GM12878 (cell line): Measurements from ENCODE around the gene MB21D2. TPM values are rescaled to one million over a fixed set of nuclear protein-coding genes. Genes with fewer than 3 reads are reported as not detected.

ENCODE experiments used
- ATAC-seq: fragments of 200-7000 bp; cut with Tn5 transposase; 3 replicates; pipeline ENCODE4 v1.9.1; 2020; ENCODE audit warnings: mild to moderate bottlenecking, moderate library complexity
- BruUV-seq: library from RNA; stranded (reverse); fragments of 400-500 nt; replicated peaks from 2 replicates; lab custom pipeline; 2021; lab: Mats Ljungman, UMichigan
- CTCF ChIA-PET: fragments of 300-600 bp; sonication (Branson Sonifier 250); formaldehyde crosslinking; extraction: SDS; loops from one replicate; lab custom pipeline; 2021; ENCODE audit warnings: inconsistent platforms; lab: Yijun Ruan, JAX
- POLR2A ChIA-PET: fragments of 350-600 bp; formaldehyde crosslinking; extraction: SDS; loops from one replicate; lab custom pipeline; 2021; ENCODE audit warnings: inconsistent platforms; lab: Charles Lee
- RAD21 ChIA-PET: fragments of 300-600 bp; sonication (Branson Sonifier 250); formaldehyde crosslinking; loops from one replicate; lab custom pipeline; 2023; ENCODE audit warnings: antibody characterized with exemption; ENCODE audit not compliant: unreplicated experiment; lab: Charles Lee
- SMC1A ChIA-PET: fragments of 300-600 bp; sonication (Branson Sonifier 250); formaldehyde crosslinking; loops from one replicate; lab custom pipeline; 2023; ENCODE audit not compliant: unreplicated experiment, uncharacterized antibody; lab: Charles Lee
- DNase-seq: peaks from one replicate; pipeline ENCODE4 v3.0.0-alpha.2; 2011; ENCODE audit warnings: low read depth, low spot score
- FAIRE-seq: peaks from 3 replicates; lab custom pipeline; 2011; peaks lifted over from hg19 to GRCh38; lab: Jason Lieb, UNC
- H2AFZ ChIP-seq: 2 replicates; pipeline ENCODE4 v1.6.0; 2011; ENCODE audit warnings: low read depth, low read length, control low read depth; ENCODE audit not compliant: control insufficient read depth
- H3K27ac ChIP-seq: 2 replicates; pipeline ENCODE4 v1.5.1; 2011; ENCODE audit warnings: control low read depth; ENCODE audit not compliant: control insufficient read depth, insufficient read depth
- H3K27me3 ChIP-seq, 2 experiments: replicated peaks in 1 of 2; 2 replicates each; pipeline versions ENCODE4 v1.6.0 to v1.6.1; 2011; ENCODE audit warnings: low read length in 1 of 2; ENCODE audit not compliant: control insufficient read depth in 2 of 2, insufficient read depth in 2 of 2
- H3K36me3 ChIP-seq, 2 experiments: 2 replicates each; pipeline ENCODE4 v1.5.1; 2011; ENCODE audit warnings: low read length in 1 of 2; ENCODE audit not compliant: control insufficient read depth in 2 of 2, insufficient read depth in 2 of 2
- H3K4me1 ChIP-seq: 2 replicates; pipeline ENCODE4 v1.6.1; 2011; ENCODE audit warnings: mild to moderate bottlenecking, low read length, moderate library complexity, mixed read lengths; ENCODE audit not compliant: control insufficient read depth, insufficient read depth
- H3K4me2 ChIP-seq: 2 replicates; pipeline ENCODE4 v1.6.0; 2011; ENCODE audit warnings: control low read depth; ENCODE audit not compliant: control insufficient read depth, insufficient read depth
- H3K4me3 ChIP-seq: fragments of 200-600 bp; sonication (generic); 2 replicates; pipeline ENCODE4 v1.5.1; 2016
- H3K79me2 ChIP-seq: 2 replicates; pipeline ENCODE4 v1.6.0; 2011; ENCODE audit warnings: low read length; ENCODE audit not compliant: control insufficient read depth, insufficient read depth
- H3K9ac ChIP-seq: 2 replicates; pipeline ENCODE4 v1.8.0; 2011; ENCODE audit warnings: low read length, control low read depth, mixed read lengths; ENCODE audit not compliant: control insufficient read depth, insufficient read depth
- H3K9me3 ChIP-seq: replicated peaks from 3 replicates; pipeline ENCODE4 v1.5.1; 2011; ENCODE audit warnings: mild to moderate bottlenecking, low read length; ENCODE audit not compliant: control insufficient read depth, insufficient read depth
- H4K20me1 ChIP-seq: 2 replicates; pipeline ENCODE4 v1.6.0; 2011; ENCODE audit not compliant: control insufficient read depth, insufficient read depth
- BHLHE40 ChIP-seq, 2 experiments: fragments of 450-650 bp in 1 of 2; IDR thresholded peaks; 2 replicates each; pipeline ENCODE4 v1.6.1; 2011 to 2017; ENCODE audit warnings: low read depth in 2 of 2, borderline replicate concordance in 1 of 2, improper control_type of control experiment in 1 of 2, low read length in 1 of 2, mild to moderate bottlenecking in 1 of 2
- CBX5 ChIP-seq: sonication (generic); IDR thresholded peaks from 2 replicates; pipeline ENCODE4 v1.6.1; 2016; ENCODE audit warnings: low read depth, moderate library complexity, mild to moderate bottlenecking, inconsistent platforms
- CEBPB ChIP-seq, 2 experiments: fragments of 150-350 bp in 1 of 2; IDR thresholded peaks; 2 replicates each; pipeline ENCODE4 v1.6.1; 2012 to 2014; ENCODE audit warnings: low read depth in 2 of 2, low read length in 2 of 2, borderline replicate concordance in 1 of 2, inconsistent platforms in 1 of 2
- CHD1 ChIP-seq: IDR thresholded peaks from 2 replicates; pipeline ENCODE4 v1.6.1; 2012; ENCODE audit warnings: low read depth, low read length, improper control_type of control experiment
- HDGF ChIP-seq: fragments of 450-650 bp; IDR thresholded peaks from 2 replicates; pipeline ENCODE4 v1.6.1; 2016; ENCODE audit warnings: antibody characterized with exemption
- IKZF1 ChIP-seq: fragments of 450-650 bp; conservative IDR thresholded peaks from 2 replicates; pipeline ENCODE4 v1.6.1; 2017; ENCODE audit warnings: antibody characterized with exemption, mild to moderate bottlenecking
- JUND ChIP-seq: IDR thresholded peaks from 2 replicates; pipeline ENCODE4 v1.6.1; 2012; ENCODE audit warnings: low read depth, mild to moderate bottlenecking, low read length, improper control_type of control experiment, moderate library complexity
- LARP7 ChIP-seq: fragments of 450-650 bp; IDR thresholded peaks from 2 replicates; pipeline ENCODE4 v1.6.1; 2017; ENCODE audit warnings: mild to moderate bottlenecking
- RB1 ChIP-seq: fragments of 450-650 bp; formaldehyde crosslinking; IDR thresholded peaks from 2 replicates; pipeline ENCODE4 v1.6.1; 2017; ENCODE audit warnings: mild to moderate bottlenecking, borderline replicate concordance
- SMAD1 ChIP-seq: fragments of 450-650 bp; IDR thresholded peaks from 2 replicates; pipeline ENCODE4 v1.6.1; 2018; ENCODE audit warnings: mild to moderate bottlenecking, low read depth; ENCODE audit not compliant: partially characterized antibody
- TBL1XR1 ChIP-seq: IDR thresholded peaks from 2 replicates; pipeline ENCODE4 v1.6.1; 2012; ENCODE audit warnings: low read depth, low read length, improper control_type of control experiment
- TCF12 ChIP-seq: IDR thresholded peaks from 2 replicates; pipeline ENCODE4 v1.6.1; 2011; ENCODE audit warnings: low read depth, mild to moderate bottlenecking, low read length
- WRNIP1 ChIP-seq: IDR thresholded peaks from 2 replicates; pipeline ENCODE4 v1.6.1; 2011; ENCODE audit warnings: low read depth, low read length, improper control_type of control experiment, borderline replicate concordance
- YBX1 ChIP-seq: fragments of 450-650 bp; IDR thresholded peaks from 2 replicates; pipeline ENCODE4 v1.6.1; 2016; ENCODE audit warnings: antibody characterized with exemption
- WGBS: methylation state at CpG from one replicate; pipeline ENCODE4 v1.1.6; 2016; ENCODE audit warnings: low lambda C conversion rate; ENCODE audit not compliant: insufficient replicate concordance, insufficient coverage; ENCODE audit errors: missing lambda C conversion rate; 5-methylcytosine and 5-hydroxymethylcytosine counted together
- in situ Hi-C: fragments of 300-500 bp; cut with MboI; formaldehyde crosslinking; loops from 9 replicates; pipeline ENCODE4 v1.14.3; 2018; ENCODE audit warnings: mixed read lengths
- intact Hi-C: fragments of 100-400 bp; cut with micrococcal nuclease; formaldehyde crosslinking; loops from one replicate; pipeline ENCODE4 v1.14.2; 2022; ENCODE audit not compliant: unreplicated experiment
- polyA plus RNA-seq, 11 experiments: library from polyadenylated mRNA; depleted of rRNA in 4 of 11; unstranded in 6 of 11; stranded (reverse) in 5 of 11; fragments of >200 nt; fragmentation: Nextera tagmentation in 4 of 11; fragmentation: Illumina TruSeq in 1 of 11; extraction: Ambion mirVana in 4 of 11; extraction: Trizol in 1 of 11; gene quantifications; 1 replicate in 1 of 11; 2 replicates in 10 of 11; pipeline versions ENCODE4 v1.2.1 to v1.2.3, GENCODE V29; 2011 to 2016; ENCODE audit warnings: inconsistent platforms in 2 of 11, missing spikeins in 2 of 11, low read depth in 1 of 11
- total RNA-seq, 4 experiments: library from RNA; depleted of rRNA in 3 of 4; stranded (reverse); fragments of >200 nt in 3 of 4; fragmentation: Illumina TruSeq in 1 of 4; extraction: Trizol in 1 of 4; gene quantifications; 2 replicates each; pipeline versions ENCODE4 v1.2.1 to v1.2.3, GENCODE V29; 2013 to 2021
- TF ChIP-seq, protein P1 (sequence below): fragments of 450-650 bp; IDR thresholded peaks from 2 replicates; pipeline ENCODE4 v1.6.1; 2016; ENCODE audit warnings: mild to moderate bottlenecking
- TF ChIP-seq, protein P2 (sequence below): fragments of 450-650 bp; conservative IDR thresholded peaks from 2 replicates; pipeline ENCODE4 v1.6.1; 2017; ENCODE audit warnings: mild to moderate bottlenecking, moderate library complexity
- TF ChIP-seq, protein P3 (sequence below): IDR thresholded peaks from 2 replicates; pipeline ENCODE4 v1.6.1; 2012; ENCODE audit warnings: low read depth, low read length, improper control_type of control experiment
- TF ChIP-seq, protein P4 (sequence below): fragments of 450-650 bp; IDR thresholded peaks from 2 replicates; pipeline ENCODE4 v1.6.1; 2017; ENCODE audit warnings: mild to moderate bottlenecking

The MB21D2 gene
- total and polyA plus RNA-seq, 10 of the 15 experiments (the other 5 are each of a cell fraction or from before 2014, with no cell fraction given): 7.9 to 21.2 (median 15.3) TPM

DNA sequence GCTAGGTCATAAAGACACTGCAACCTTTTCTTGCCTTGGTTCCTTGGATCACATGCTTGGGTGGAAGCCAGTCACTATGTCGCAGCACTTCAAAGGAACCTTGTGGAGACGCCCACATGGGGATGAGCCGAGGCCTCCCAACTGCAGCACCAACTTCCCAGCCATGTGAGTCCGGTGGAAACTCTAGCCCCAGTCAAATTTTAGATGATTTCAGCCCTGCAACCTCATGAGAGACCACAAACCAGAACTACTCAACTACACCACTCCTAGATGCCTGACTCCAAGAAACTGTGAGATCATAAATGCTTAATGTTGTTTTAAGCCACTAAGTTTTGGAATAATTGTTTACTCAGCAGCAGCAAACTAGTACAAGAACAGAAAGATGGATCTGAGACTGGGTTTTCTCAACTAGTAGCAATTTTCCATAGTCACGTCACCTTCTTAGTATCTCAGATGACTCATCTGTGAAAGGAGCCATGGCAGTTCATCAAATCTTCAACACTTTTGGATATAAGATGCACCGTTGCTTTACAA, 86.5 kb downstream of the MB21D2 start:
- Histone ChIP-seq H3K4me1 (peaks cover 18% of the 10 kb centered on the region), H4K20me1 (no peaks in the 10 kb centered on the region), H3K27me3 (no peaks in the 10 kb centered on the region), H3K36me3 (no peaks in the 10 kb centered on the region), H2AFZ (peak overlapping the region; percentile 27), H3K9ac (peak overlapping the region; percentile 35; the same call in 1 of the 2 replicates), H3K27ac (peak overlapping the region; percentile 80), H3K4me2 (peak overlapping the region; percentile 82), H3K9me3 (peaks cover 2% of the 10 kb centered on the region; the same call in 1 of the 3 replicates), H3K4me3 (peak overlapping the region; percentile 28; the same call in 1 of the 2 replicates), H3K79me2 (peaks cover 26% of the 10 kb centered on the region)
- ATAC-seq: peak; percentile 53
- ChIA-PET SMC1A (interaction anchor here (1.0 to 4.6 kb wide), 12 partner anchors 9 to 84 kb away, joined by 3 to 59 read pairs (median 6); no protein-coding TSS in a partner anchor), RAD21 (interaction anchor here (1.1 to 5.3 kb wide), 6 partner anchors 12 to 85 kb away, joined by 3 to 44 read pairs (median 18); partner anchors contain the start of gene MB21D2), POLR2A (interaction anchor here (0.8 to 2.3 kb wide), 9 partner anchors 9 to 211 kb away, joined by 3 to 8 read pairs (median 4); partner anchors contain the start of gene MB21D2), CTCF (interaction anchor here (0.9 to 1.8 kb wide), 3 partner anchors 17 to 84 kb away, joined by 3 to 7 read pairs (median 6); no protein-coding TSS in a partner anchor)
- no peak for FAIRE-seq
- intact Hi-C loops (loop anchor here (2.0 to 5.0 kb wide), 2 partner anchors 18 to 86 kb away; partner anchors contain the start of gene MB21D2), in situ Hi-C loops (no loop called here)
- DNase-seq: no peak
- WGBS: 4% methylated on average over 6 of the region's 6 CpGs
- BruUV-seq: TSS peak; percentile 97
- TF ChIP-seq, protein P1, sequence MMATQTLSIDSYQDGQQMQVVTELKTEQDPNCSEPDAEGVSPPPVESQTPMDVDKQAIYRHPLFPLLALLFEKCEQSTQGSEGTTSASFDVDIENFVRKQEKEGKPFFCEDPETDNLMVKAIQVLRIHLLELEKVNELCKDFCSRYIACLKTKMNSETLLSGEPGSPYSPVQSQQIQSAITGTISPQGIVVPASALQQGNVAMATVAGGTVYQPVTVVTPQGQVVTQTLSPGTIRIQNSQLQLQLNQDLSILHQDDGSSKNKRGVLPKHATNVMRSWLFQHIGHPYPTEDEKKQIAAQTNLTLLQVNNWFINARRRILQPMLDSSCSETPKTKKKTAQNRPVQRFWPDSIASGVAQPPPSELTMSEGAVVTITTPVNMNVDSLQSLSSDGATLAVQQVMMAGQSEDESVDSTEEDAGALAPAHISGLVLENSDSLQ: no peak
- TF ChIP-seq TCF12 (no peak), CBX5 (no peak), CHD1 (no peak), LARP7 (no peak), HDGF (no peak), TBL1XR1 (0 out of 2 replicates have a peak, but pooled peaks have one; percentile 20), BHLHE40 (IDR thresholded peaks at IDR 0.05; ENCODE audit: borderline replicate concordance in 1 of 2, low read depth in 2 of 2, low read length in 1 of 2) (peak in 1 of 2 experiments; percentile 33; a peak in 1 of 4 replicates), WRNIP1 (no peak), JUND (no peak), RB1 (no peak), SMAD1 (no peak), YBX1 (no peak), IKZF1 (peak; percentile 78), CEBPB (IDR thresholded peaks at IDR 0.05; ENCODE audit: borderline replicate concordance in 1 of 2, low read depth in 2 of 2, low read length in 2 of 2) (no peak)
- TF ChIP-seq, protein P2, sequence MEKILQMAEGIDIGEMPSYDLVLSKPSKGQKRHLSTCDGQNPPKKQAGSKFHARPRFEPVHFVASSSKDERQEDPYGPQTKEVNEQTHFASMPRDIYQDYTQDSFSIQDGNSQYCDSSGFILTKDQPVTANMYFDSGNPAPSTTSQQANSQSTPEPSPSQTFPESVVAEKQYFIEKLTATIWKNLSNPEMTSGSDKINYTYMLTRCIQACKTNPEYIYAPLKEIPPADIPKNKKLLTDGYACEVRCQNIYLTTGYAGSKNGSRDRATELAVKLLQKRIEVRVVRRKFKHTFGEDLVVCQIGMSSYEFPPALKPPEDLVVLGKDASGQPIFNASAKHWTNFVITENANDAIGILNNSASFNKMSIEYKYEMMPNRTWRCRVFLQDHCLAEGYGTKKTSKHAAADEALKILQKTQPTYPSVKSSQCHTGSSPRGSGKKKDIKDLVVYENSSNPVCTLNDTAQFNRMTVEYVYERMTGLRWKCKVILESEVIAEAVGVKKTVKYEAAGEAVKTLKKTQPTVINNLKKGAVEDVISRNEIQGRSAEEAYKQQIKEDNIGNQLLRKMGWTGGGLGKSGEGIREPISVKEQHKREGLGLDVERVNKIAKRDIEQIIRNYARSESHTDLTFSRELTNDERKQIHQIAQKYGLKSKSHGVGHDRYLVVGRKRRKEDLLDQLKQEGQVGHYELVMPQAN: no peak
- TF ChIP-seq, protein P3, sequence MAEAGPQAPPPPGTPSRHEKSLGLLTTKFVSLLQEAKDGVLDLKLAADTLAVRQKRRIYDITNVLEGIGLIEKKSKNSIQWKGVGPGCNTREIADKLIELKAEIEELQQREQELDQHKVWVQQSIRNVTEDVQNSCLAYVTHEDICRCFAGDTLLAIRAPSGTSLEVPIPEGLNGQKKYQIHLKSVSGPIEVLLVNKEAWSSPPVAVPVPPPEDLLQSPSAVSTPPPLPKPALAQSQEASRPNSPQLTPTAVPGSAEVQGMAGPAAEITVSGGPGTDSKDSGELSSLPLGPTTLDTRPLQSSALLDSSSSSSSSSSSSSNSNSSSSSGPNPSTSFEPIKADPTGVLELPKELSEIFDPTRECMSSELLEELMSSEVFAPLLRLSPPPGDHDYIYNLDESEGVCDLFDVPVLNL: no peak
- TF ChIP-seq, protein P4, sequence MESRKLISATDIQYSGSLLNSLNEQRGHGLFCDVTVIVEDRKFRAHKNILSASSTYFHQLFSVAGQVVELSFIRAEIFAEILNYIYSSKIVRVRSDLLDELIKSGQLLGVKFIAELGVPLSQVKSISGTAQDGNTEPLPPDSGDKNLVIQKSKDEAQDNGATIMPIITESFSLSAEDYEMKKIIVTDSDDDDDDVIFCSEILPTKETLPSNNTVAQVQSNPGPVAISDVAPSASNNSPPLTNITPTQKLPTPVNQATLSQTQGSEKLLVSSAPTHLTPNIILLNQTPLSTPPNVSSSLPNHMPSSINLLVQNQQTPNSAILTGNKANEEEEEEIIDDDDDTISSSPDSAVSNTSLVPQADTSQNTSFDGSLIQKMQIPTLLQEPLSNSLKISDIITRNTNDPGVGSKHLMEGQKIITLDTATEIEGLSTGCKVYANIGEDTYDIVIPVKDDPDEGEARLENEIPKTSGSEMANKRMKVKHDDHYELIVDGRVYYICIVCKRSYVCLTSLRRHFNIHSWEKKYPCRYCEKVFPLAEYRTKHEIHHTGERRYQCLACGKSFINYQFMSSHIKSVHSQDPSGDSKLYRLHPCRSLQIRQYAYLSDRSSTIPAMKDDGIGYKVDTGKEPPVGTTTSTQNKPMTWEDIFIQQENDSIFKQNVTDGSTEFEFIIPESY: no peak
